ENCODE results near the gene KRT39.

DNA sequence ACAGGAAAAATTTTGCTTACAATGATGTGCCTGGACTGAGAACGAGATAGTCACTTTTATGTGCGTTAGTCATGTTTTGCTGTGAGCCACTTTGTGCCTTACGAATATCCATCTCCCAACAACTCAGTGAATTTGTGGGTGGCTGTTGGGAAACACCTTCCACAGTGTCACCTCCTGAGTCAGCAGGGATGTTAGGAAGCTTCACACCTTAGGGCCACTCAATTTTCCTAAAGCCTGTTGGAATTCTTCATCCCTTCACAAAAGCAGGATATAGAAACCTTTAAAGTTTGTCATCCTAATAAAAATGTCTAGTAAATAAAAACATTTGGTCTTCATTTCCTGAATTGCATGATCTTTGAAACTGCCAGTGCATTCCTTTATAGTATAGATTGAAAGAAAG, 46.4 kb upstream of the KRT39 start:
- TF ChIP-seq POLR2A (IDR thresholded peaks at IDR 0.05; ENCODE audit: low read depth, low read length): no peak
- TF ChIP-seq EZH2 (IDR thresholded peaks at IDR 0.05; ENCODE audit: borderline replicate concordance, low read depth, low read length, severe bottlenecking): no peak
- TF ChIP-seq, protein P1, sequence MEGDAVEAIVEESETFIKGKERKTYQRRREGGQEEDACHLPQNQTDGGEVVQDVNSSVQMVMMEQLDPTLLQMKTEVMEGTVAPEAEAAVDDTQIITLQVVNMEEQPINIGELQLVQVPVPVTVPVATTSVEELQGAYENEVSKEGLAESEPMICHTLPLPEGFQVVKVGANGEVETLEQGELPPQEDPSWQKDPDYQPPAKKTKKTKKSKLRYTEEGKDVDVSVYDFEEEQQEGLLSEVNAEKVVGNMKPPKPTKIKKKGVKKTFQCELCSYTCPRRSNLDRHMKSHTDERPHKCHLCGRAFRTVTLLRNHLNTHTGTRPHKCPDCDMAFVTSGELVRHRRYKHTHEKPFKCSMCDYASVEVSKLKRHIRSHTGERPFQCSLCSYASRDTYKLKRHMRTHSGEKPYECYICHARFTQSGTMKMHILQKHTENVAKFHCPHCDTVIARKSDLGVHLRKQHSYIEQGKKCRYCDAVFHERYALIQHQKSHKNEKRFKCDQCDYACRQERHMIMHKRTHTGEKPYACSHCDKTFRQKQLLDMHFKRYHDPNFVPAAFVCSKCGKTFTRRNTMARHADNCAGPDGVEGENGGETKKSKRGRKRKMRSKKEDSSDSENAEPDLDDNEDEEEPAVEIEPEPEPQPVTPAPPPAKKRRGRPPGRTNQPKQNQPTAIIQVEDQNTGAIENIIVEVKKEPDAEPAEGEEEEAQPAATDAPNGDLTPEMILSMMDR (IDR thresholded peaks at IDR 0.05; ENCODE audit: extremely low read depth in 1 of 2, insufficient read depth in 1 of 2, low read depth in 1 of 2, low read length in 2 of 2): no peak
- no peak for TF ChIP-seq POLR2AphosphoS5 (IDR thresholded peaks at IDR 0.05; ENCODE audit: insufficient read depth, low read depth, low read length)
- no peak for TF ChIP-seq FOS (IDR thresholded peaks at IDR 0.05; ENCODE audit: borderline replicate concordance, insufficient read depth, low read length)

All from endothelial cell of umbilical vein (primary cell).